Esophagus mucosa (tissue), 1 donor: ENCODE results near the gene PLSCR4. TPM values are rescaled to one million over a fixed set of nuclear protein-coding genes. Genes with fewer than 3 reads are reported as not detected.
A peak's percentile ranks its signal among the peaks of the same experiment; 100 is the strongest.
"Not testable (repeated sequence)": the region's sequence is repeated elsewhere in the genome, so short reads cannot be mapped to it uniquely, and the experiment has no call there.

Source experiments
- ATAC-seq: fragments of 200-7000 bp; cut with Tn5 transposase; one replicate; pipeline ENCODE4 v1.9.1; 2020
- total RNA-seq: library from RNA; stranded (reverse); gene quantifications from one replicate; pipeline ENCODE4 v1.2.4, GENCODE V29; 2023
- donor health status: DM: yes; HTN: yes; CAD: no.

The PLSCR4 gene, protein sequence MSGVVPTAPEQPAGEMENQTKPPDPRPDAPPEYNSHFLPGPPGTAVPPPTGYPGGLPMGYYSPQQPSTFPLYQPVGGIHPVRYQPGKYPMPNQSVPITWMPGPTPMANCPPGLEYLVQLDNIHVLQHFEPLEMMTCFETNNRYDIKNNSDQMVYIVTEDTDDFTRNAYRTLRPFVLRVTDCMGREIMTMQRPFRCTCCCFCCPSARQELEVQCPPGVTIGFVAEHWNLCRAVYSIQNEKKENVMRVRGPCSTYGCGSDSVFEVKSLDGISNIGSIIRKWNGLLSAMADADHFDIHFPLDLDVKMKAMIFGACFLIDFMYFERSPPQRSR
- total RNA-seq, result 8.8 TPM

DNA sequence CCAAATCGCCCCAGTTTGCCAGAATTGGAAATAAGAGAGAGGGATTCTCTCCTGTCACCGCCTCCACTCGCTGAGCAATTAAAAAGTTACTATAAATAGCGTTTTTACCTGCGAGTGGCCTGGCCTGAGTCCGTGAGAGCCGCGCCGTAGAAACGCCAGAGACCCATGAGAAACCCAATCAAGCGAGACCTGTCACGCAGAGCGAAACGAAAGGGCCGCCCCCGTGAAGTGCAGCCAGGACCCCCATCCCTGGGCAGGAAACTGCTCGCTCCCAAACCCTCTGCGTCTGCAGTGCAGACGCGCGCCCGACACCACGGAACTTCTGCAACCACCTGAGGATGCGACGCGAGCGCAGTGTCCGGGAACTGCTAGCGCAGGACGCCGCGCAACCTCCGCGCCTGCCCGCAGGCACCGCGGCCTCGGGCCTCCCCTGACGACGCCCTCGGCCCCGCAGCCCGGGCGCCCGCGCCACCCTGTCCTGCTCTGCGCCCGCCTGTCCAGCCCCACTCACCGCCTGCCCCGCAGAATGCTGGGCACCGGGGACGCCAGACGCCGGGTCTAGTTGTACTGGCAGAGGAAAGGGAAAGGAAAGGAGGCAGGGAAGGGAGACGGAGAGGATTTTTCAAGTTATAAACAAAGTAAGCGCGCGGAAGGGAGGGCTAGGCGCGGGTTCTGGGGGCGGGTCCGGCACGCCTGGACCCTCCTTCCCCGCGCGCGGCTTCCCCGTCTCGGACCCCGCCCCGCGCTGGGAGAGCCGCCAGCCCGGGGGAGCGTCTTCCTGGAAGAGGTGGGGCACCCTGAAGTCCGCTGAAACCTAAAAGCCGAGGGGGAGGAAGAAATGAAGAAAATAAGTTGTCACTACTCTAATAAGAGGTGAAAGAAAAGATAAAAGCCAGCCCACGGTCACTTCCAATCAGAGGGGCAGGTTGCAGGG, at the start of gene PLSCR4:
Gene PLSCR4 (minus strand): TSS at position 657 of the 934 bp plus-strand sequence. CDS start 29,034 bp downstream, outside the sequence.
- peak; percentile 83 for ATAC-seq

DNA sequence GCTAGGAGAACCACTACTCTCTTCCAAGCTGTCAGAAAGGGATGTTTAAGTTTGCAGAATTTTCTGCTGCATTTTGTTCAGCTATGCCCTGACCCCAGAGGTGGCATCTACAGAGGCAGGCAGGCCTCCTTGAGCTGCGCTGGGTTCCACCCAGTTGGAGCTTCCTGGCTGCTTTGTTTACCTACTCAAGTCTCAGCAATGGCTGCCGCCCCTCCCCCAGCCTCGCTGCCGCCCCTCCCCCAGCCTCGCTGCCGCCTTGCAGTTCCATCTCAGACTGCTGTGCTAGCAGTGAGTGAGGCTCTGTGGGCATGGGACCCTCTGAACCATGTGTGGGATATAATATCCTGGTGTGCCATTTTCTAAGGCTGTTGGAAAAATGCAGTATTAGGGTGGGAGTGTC, 42.5 kb upstream of the PLSCR4 start:
- ATAC-seq, result not testable (repeated sequence)

DNA sequence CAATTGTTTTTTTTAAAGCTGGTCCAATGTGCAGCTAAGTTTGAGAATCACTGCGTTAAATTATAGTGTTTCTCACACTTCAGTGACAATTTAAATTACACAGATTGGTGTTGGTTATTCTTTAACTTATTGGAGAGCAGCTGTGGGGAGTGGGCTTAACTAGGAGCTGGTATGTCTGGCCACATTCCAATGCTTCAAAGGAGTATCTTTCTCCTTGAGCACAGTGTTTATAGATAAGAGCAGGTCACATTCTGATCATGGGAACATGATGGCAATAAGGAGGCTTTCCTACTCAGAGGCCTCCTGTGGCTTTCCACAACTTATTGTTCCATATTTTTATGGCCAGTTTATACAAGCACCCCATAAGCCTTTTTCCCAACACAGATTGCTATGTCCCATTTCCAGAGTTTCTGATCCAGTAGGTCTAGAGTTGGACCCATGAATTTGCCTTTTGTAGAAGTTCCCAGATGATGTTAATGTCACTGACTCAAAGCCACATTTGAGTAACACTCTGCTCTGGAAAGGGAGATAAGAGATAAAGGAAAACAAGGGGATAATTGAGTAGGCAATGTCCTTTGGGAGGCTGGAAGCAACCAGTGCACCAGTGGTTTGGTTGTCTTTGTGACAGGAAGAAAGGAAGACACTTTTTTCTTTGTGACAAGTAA, 33.0 kb upstream of the PLSCR4 start:
- ATAC-seq, result no peak

DNA sequence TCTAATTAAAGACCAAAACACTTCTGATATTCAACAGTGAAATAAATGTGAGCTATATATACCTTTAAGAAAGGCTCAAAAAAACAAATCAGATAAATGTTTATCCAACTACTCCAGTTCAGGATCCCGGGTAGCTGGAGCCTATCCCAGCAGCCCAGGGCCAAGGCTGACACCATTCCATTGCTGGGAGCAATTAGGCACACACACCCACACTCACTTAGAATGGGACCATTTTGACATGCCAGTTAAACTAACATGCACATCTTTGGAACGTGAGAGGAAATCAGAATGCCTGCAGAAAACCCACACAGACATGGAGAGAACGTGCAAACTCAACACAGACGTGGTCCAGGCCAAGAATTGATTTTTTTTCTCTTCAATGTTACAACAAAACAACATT, 30.0 kb upstream of the PLSCR4 start:
- ATAC-seq, result no peak

DNA sequence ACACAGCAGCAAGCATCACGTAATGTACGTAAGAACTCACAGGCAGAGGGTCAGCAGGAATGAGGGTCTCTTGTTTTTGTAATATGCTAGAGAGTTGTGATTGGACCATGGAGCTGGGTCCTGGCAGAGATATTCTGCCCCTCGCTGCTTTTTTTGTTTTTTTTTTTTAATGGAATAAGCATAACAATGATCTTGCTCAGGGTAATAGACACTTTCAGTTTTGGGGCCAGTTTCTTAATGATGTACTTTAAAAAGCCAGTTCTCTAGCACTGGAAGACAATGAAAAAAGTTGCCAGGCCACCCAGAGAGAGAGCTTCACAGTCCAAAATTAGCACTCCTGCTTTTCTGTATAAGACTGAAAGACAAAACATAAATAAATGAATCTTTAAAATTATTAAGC, 29.0 kb upstream of the PLSCR4 start:
- ATAC-seq, result no peak

DNA sequence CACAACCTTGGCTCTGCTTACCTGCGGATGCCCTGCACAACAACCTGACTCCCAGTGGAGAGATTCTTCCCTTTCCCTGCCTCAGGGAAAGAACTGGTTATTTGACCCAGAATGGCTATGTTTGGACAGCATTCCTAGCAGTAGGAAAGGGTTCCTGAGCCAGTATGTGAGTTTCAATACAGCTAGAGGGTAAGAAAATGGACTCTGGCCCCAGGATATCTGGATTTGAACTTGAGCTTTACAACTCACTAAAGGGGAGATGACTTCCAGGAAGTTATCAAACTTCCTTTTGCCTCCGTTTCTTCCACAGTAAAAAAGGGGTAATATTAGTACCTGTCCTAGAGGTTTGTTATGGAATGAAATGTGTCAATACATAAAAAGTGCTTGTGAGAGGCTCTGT, 28.1 kb upstream of the PLSCR4 start:
- ATAC-seq, result no peak

DNA sequence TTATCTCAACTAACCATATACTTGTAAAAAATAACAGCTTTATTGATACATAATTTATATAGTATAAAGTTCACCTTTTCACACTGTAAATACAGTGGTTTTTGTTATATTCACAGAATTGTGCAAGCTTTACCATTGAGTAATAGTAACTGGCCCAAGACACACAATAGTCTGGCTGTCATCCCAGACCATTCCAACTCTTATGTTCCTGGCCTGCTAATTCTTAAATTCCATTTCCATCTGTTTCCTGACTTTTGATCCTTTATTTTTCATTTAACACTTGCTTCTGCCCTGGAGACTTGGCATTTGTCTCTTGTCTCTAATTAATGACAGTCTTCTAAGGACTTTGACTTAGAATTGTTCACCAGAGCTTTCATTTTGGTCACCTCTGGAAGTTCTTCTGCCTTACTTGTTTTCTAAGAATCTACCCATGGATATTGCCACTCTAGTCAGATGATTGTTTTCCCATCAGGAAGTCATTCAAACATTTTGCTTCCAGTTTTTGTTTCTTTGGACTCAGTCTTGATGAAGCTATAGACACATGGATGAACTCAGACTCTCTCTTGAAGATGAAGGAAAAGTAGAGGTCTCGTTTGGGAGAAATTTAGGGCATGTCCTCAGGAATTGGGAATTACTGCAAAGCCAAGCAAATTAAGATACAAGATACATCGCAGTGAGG, 27.2 kb upstream of the PLSCR4 start:
- peak; percentile 42 for ATAC-seq

DNA sequence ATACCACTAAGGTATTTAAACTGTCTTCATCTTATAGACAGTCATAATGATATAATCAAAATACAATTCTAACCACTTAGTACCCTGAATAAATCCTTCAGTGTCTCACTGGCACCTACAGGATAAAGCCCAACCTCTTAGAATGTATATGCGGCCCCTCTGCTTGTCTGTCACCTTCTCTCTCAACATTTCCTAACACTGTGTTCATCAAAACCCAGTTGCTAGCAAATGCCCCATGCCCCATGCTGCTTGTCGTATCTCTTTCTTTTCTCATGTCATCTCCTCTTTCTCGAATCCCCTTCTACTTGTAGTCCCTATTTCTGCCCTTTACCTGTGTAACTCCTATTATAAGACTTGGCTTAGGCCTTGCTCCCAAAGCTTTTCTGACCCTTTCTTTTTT, 24.6 kb upstream of the PLSCR4 start:
- ATAC-seq, result no peak

DNA sequence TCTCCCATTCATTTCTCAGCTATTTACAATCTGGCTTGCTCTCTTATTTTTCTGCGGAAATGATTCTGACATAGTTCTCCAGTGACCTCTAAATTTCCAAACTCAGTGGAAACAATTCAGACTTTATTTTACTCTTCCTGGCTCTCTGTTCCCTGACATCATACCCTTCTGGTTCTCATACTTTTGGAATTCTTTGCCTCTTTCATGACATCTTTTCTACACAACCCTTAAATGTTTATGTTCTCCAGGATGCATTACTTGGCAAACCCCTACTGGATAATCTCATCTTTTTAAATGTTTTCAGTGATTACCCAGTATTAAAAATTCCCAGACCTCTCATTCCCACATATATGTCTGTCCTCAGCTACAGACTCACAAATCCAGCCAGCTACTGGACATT, 23.9 kb upstream of the PLSCR4 start:
- no peak for ATAC-seq

DNA sequence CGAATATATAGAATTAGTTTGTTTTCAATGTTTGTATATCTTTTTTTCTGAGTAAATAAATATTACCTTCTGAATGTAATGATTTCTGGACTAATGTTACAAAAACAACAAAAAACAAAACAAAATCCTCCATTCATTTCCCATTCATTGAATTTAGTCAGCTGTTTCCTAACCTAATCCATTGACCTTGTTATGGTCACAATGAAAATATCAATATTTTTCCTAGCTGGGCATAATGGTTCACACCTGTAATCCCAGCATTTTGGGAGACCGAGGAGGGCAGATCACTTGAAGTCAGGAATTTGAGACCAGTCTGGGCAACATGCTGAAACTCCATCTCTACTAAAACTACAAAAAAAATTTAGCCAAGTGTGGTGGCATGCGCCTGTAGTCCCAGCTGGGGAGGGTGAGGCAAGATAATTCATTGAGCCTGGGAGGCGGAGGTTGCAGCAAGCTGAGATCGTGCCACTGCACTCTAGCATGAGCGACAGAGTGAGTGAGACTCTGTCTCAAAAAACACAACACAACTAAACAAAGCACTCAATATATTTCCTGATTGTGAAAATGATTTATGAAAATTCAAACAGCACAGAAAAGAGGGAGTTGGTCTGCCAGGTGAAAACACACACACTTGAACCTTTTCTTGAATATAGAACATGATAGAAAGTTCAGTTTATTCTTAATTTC, 23.0 kb upstream of the PLSCR4 start:
- no peak for ATAC-seq

DNA sequence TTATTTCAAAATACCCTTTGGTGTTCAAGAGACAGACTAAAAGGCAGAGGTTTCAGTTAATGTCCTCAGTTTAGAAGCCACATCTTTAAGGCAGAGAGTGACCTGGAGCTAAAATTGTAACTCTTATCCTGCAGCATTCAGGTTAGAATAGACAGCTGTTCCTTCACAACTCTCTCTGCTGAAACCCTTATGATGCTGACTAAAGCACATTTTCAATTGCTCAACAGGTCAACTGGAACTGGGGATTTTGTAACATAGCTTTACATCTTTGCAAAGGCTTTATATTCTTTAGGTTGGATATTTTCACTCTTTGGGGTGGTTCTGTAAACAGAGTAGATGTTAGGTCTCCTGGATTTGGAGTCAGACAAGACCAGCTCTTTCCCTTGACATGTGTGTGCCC, 20.3 kb upstream of the PLSCR4 start:
- no peak for ATAC-seq

DNA sequence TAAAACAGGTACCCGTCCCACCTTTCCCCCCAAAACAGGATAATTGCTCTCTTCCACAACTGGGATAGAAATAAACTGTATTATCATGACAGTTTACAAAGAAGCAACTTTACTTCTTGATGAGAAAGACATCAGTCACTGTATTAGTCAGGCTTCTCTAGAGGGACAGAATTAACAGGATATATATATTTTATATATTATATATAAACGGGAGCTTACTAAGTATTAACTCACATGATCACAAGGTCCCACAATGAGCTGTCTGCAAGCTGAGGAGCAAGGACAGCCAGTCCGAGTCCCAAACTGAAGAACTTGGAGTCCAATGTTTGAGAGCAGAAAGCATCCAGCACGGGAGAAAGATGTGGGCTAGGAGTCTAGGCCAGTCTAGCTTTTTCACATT, 18.4 kb upstream of the PLSCR4 start:
- no peak for ATAC-seq

DNA sequence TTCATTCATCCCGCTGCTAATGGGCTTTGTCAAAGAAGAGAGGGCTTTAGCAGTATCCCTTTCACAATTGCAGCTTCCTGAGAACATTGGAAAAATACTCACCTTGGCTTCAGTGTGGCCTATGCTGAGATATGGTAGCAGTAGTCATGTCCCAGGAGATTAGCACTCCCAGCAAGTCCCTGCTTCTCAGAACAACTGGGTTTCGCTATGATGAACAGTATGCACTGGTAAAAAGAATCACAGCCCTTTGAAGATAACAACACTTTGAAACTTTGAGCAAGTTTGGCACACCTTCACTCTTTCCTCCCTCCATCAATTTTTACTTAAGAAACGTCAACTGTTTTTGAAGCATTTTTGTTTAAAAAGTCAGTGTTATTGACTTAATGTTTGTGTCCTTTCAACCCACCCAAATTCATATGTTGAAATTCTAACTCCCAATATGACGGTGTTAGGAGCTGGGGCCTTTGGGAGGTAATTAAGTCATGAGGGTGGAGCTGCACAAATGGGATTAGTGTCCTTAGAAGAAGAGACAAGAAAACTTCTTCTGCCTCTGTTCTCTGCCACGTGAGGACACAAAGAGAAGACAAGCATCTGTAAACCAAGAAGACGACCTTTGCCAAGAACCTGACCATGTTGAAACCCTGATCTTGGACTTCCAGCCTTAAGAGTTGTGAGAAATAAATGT, 17.8 kb upstream of the PLSCR4 start:
- no peak for ATAC-seq

DNA sequence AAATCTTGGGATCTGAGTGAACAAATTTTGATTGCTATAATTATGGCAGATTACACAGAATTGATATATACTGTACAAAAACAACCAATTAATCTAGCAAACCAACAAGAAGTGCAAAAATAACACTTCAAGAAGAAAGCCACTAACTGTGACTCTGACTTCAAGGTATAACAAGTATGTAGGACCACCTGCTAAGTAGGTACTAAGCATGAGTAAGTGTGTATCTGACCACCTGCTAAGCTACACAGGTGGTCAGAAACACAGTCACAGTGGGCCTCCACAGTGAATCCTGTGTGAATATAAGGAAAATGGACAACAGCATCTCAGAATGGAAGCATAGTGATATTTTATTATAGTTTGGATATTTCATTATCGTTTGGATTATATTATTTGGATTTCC, 14.8 kb upstream of the PLSCR4 start:
- ATAC-seq, result no peak

DNA sequence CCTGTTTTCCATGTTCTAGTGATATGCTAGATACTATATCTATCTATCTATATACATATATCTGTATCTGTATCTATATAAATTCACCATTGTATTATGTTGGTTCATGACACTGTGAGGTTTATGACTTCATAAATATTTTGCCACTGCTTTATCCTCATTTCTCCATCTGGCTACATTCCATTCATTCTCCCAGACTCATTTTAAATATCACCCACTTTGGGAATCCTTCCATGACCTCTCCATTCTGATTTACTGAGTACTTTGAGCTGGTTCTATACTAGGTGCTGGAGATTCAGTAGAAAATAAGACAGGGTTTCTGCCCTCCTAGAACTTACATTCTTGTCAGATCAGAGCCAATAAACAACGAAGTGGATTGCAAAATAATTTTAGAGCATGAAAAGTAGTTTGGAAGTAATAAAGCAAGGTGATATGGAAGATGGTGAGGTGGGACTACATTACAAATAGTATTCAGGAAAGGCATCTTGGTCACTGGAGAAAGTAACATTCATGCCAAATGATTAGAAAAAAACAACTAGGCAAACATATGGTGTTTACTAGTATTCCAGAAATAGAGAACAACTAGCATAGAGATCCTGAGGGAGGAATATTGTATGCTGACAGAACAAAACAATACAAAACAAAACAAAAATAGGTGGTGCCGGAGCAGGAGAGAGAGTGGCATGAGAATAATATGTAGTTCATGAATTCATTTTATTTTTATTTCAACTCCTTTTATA, 11.6 kb upstream of the PLSCR4 start:
- no peak for ATAC-seq

DNA sequence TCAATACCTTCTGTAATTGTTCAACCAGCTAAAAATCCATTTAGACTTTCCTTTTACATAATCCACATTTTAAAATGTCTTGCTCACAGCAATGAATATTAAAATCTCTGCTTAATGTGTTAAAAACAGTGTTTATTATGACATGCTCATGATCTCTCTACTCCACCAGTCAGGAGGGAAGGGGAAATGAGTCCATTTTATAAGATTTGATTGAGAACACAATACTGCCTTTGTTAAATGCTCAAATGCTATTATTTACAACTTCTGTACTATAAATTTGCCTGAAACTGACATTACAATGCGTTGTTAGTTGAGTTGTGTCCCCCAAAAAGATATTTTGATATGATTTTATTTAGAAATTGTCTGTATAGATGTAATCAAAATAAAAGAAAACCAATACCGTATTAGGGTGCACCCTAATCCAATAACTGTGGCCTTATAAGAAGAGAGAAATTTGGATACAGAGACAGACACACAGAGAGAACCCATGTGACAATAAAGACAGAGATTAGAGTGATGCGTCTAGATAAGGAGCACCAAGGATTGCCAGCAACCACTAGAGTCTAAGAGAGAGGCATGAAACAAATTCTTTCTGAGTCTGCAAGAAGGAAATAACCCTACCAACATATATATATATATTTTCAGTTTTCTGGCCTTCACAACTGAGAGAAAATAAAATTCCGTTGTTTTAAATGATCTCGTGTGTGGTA, 9.1 kb upstream of the PLSCR4 start:
- ATAC-seq, result no peak

DNA sequence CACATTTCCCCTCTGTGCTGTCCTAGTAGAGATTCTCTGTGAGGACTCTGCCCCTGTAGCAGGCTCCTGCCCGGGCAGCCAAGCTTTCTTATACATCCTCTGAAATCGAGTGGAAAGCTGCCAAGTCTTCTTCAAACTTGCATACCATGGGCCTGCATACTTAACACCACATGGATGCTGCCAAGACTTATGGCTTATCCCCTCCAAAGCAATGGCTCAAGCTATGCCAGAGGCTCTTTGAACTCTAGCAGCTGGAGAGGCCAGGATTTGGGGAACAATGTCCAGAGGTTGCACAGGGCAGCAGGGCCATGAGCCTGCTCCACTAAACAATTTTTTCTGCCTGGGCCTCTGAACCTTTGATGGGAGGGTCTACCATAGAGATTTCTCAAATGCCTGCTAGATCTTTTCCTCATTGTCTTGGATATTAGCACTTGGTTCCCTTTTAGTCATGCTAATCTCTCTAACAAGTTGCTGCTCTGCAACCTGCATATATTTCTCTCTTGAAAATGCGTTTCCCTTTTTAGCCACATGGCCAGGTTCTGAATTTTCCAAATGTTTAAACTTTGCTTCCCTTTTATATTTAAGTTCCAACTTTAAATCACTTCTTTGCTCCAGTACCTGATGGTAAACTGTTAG, 6.1 kb upstream of the PLSCR4 start:
- no peak for ATAC-seq

DNA sequence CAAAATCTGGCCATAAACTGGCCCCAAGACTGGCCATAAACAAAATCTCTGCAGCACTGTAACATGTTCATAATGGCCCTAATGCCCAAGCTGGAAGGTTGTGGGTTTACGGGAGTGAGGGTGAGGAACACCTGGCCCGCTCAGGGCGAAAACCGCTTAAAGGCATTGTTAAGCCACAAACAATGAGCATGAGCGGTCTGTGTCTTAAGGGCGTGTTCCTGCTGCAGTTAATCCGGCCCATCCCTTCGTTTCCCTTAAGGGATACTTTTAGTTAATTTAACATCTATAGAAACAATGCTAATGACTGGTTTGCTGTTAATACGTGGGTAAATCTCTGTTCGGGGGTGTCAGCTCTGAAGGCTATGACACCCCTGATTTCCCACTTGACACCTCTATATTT, 1.5 kb upstream of the PLSCR4 start:
- ATAC-seq, result not testable (repeated sequence)

DNA sequence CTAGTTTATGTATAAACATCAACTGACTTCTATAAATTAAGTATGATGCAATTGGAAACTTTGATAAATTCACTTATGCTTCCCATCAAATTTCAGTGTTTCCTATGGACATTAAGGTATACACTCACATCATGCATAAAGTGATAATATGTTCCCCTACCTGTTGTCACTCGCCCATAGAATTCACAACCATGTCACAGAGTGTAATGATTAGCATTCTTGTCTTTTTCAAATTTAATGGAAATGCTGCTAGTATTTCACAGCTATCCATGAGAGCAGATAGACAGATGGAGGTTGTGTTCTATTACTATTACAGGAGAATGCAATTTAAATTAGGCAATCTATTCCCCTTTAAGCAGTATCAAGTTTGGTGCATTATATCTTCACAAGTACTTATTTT, 984 bp downstream of the PLSCR4 start:
- ATAC-seq, result no peak

DNA sequence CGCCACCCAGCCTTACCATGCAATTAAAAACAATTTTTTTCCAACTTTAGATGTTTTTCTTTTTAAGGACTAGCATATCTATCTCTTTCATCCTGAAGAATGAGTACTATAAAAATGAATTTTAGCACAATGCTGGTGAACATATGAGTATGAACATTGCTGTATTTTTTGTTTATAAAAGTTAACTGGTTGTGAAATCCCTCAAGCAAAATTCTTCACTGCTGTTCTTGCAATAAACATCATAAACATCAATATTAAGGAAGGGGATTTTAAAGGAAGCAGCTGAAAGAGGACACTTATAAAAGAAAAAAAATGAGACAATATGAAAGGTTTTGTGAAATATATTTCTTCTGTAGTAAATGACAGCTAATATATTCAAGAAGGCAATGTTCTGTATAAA, 3.0 kb downstream of the PLSCR4 start:
- no peak for ATAC-seq
